GM23338 (cell line): ENCODE results near the gene CPLX3.

Source experiments
- EZH2 ChIP-seq: fragments of 200-600 bp; sonication (generic); IDR thresholded peaks from one replicate; pipeline ENCODE4 v1.8.0; 2017; ENCODE audit warnings: antibody characterized with exemption, mild to moderate bottlenecking, low read depth; ENCODE audit not compliant: unreplicated experiment
- EZH2phosphoT487 ChIP-seq: fragments of 200-600 bp; sonication (generic); IDR thresholded peaks from one replicate; pipeline ENCODE4 v1.8.1; 2018; ENCODE audit warnings: antibody characterized with exemption; ENCODE audit not compliant: unreplicated experiment
- JUNB ChIP-seq: IDR thresholded peaks from one replicate; pipeline ENCODE4 v1.6.1; 2016; ENCODE audit warnings: antibody characterized with exemption; ENCODE audit not compliant: unreplicated experiment
- POLR2AphosphoS5 ChIP-seq: IDR thresholded peaks from 2 replicates; pipeline ENCODE4 v1.6.1; 2016; ENCODE audit warnings: antibody characterized with exemption, low read depth
- TF ChIP-seq, protein P1 (sequence below), 2 experiments: fragments of 200-600 bp in 1 of 2; sonication (generic) in 1 of 2; conservative IDR thresholded peaks; 2 replicates each; pipeline versions ENCODE4 v1.5.1 to v1.6.1; 2016 to 2017; ENCODE audit warnings: antibody characterized with exemption in 2 of 2, low read depth in 2 of 2, mild to moderate bottlenecking in 2 of 2, moderate library complexity in 1 of 2
- TF ChIP-seq, protein P2 (sequence below): IDR thresholded peaks from 2 replicates; pipeline ENCODE4 v1.6.1; 2016; ENCODE audit warnings: antibody characterized with exemption

DNA sequence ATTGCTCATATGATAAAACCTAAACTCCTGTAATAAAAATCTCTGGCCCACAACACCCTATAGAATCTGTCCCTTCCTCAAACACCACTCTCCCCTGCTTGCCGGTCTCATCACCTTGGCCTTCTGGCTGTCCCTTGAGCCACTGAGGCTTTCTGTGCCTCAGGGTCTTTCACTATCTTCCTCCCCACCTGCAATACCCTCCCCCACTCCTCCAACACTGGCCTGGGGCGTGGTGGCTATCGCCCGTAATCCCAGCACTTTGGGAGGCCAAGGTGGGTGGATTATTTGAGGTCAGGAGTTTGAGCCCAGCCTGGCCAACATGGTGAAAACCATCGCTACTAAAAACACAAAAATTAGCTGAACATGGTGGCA is 47.8 kb upstream of the CPLX3 start:
- TF ChIP-seq, protein P1, sequence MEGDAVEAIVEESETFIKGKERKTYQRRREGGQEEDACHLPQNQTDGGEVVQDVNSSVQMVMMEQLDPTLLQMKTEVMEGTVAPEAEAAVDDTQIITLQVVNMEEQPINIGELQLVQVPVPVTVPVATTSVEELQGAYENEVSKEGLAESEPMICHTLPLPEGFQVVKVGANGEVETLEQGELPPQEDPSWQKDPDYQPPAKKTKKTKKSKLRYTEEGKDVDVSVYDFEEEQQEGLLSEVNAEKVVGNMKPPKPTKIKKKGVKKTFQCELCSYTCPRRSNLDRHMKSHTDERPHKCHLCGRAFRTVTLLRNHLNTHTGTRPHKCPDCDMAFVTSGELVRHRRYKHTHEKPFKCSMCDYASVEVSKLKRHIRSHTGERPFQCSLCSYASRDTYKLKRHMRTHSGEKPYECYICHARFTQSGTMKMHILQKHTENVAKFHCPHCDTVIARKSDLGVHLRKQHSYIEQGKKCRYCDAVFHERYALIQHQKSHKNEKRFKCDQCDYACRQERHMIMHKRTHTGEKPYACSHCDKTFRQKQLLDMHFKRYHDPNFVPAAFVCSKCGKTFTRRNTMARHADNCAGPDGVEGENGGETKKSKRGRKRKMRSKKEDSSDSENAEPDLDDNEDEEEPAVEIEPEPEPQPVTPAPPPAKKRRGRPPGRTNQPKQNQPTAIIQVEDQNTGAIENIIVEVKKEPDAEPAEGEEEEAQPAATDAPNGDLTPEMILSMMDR (conservative IDR thresholded peaks at IDR 0.05; ENCODE audit: low read depth in 2 of 2): no peak
- TF ChIP-seq, protein P2, sequence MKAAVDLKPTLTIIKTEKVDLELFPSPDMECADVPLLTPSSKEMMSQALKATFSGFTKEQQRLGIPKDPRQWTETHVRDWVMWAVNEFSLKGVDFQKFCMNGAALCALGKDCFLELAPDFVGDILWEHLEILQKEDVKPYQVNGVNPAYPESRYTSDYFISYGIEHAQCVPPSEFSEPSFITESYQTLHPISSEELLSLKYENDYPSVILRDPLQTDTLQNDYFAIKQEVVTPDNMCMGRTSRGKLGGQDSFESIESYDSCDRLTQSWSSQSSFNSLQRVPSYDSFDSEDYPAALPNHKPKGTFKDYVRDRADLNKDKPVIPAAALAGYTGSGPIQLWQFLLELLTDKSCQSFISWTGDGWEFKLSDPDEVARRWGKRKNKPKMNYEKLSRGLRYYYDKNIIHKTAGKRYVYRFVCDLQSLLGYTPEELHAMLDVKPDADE: no peak
- TF ChIP-seq EZH2: no peak
- TF ChIP-seq POLR2AphosphoS5: no peak
- TF ChIP-seq JUNB: no peak
- no peak for TF ChIP-seq EZH2phosphoT487
